Gastrocnemius medialis (tissue), 4 donors: ENCODE measurements around the gene AKR1C2. TPM values are rescaled to one million over a fixed set of nuclear protein-coding genes. Genes with fewer than 3 reads are reported as not detected.
"Not testable (repeated sequence)": the region's sequence is repeated elsewhere in the genome, so short reads cannot be mapped to it uniquely, and the experiment has no call there.

ENCODE experiments used
- ATAC-seq, 2 donors: fragments of 150-250 bp; one replicate each; pipeline ENCODE4 v1.9.1; 2016
- DNase-seq, 2 donors: peaks; one replicate each; pipeline ENCODE4 v3.0.0-alpha.2; 2019
- H3K27ac ChIP-seq, 4 donors: fragments of 200-600 bp; sonication (generic); 1 replicate in 1 of 4; 2 replicates in 3 of 4; pipeline ENCODE4 v1.5.1; 2016 to 2018; ENCODE audit warnings: mild to moderate bottlenecking in 2 of 4, moderate library complexity in 1 of 4
- H3K27me3 ChIP-seq, 3 donors: fragments of 200-600 bp; sonication (generic) in 2 of 3; 1 replicate in 1 of 3; 2 replicates in 2 of 3; pipeline versions ENCODE4 v1.5.1 to v1.6.0; 2016 to 2019; ENCODE audit warnings: mild to moderate bottlenecking in 1 of 3, moderate library complexity in 1 of 3
- H3K36me3 ChIP-seq, 2 donors: fragments of 200-600 bp; sonication (generic) in 1 of 2; one replicate each; pipeline ENCODE4 v1.5.1; 2017 to 2018
- H3K4me1 ChIP-seq, 2 donors: fragments of 200-600 bp; sonication (generic) in 1 of 2; one replicate each; pipeline ENCODE4 v1.5.1; 2016 to 2017; ENCODE audit warnings: mild to moderate bottlenecking in 2 of 2
- H3K4me3 ChIP-seq, 4 donors: fragments of 200-600 bp; sonication (generic) in 3 of 4; 1 replicate in 1 of 4; 2 replicates in 3 of 4; pipeline ENCODE4 v1.5.1; 2016 to 2019; ENCODE audit warnings: mild to moderate bottlenecking in 2 of 4
- H3K9me3 ChIP-seq, 3 donors: fragments of 200-600 bp; sonication (generic) in 2 of 3; 1 replicate in 1 of 3; 2 replicates in 2 of 3; pipeline ENCODE4 v1.5.1; 2016 to 2019
- CTCF ChIP-seq, 5 experiments: fragments of 450-650 bp in 3 of 5; fragments of 200-600 bp in 2 of 5; sonication (generic) in 2 of 5; IDR thresholded peaks in 4 of 5; conservative IDR thresholded peaks in 1 of 5; 1 replicate in 4 of 5; 2 replicates in 1 of 5; pipeline ENCODE4 v1.5.1; 2016 to 2019; ENCODE audit warnings: antibody characterized with exemption in 5 of 5, mild to moderate bottlenecking in 3 of 5, moderate library complexity in 3 of 5
- POLR2A ChIP-seq, 2 donors: fragments of 450-650 bp; IDR thresholded peaks; one replicate each; pipeline ENCODE4 v1.6.1; 2017; ENCODE audit warnings: antibody characterized with exemption in 2 of 2, mild to moderate bottlenecking in 2 of 2, moderate library complexity in 2 of 2
- in situ Hi-C, 4 donors: fragments of 200-750 bp; cut with MboI; loops; one replicate each; pipeline versions ENCODE4 v1.15.0 to v1.8.0; 2017; ENCODE audit warnings: low sequenced_read_pairs in 4 of 4
- intact Hi-C: fragments of 100-400 bp; cut with DNase I; formaldehyde crosslinking; loops from one replicate; pipeline ENCODE4 v1.15.1; 2023; ENCODE audit warnings: low total_unique reads
- total RNA-seq, 4 donors: library from RNA; depleted of rRNA; stranded (reverse); fragments of >200 nt; gene quantifications; one replicate each; pipeline versions ENCODE4 v1.1.0 to v1.2.3, GENCODE V29; 2016

Gene AKR1C2
- total RNA-seq: 100 to 1,000 TPM; 325 to 380 (median 345) TPM

GRCh38 chr10:5003127-5004029 is at the start of gene AKR1C2:
Gene AKR1C2, minus strand, starts transcription at chr10:5003857. Its CDS starts 22 bp downstream, at chr10:5003835.
- DNase-seq: peak in 1 of 2 donors; percentile 37
- intact Hi-C loops, H3K27me3 ChIP-seq, H3K9me3 ChIP-seq: not testable (repeated sequence)
- Histone ChIP-seq H3K27ac (peak within 1 kb of the TSS; percentile 57 to 72 (median 69)), H3K36me3 (peaks cover 0 to 12% of the 10 kb centered on the region in 2 donors), H3K4me3 (peak within 1 kb of the TSS; percentile 35 to 48 (median 38)), H3K4me1 (peaks cover 3 to 20% of the 10 kb centered on the region in 2 donors)
- ATAC-seq: peak; percentile 97 to 99
- TF ChIP-seq POLR2A (IDR thresholded peaks at IDR 0.05): peak; percentile 20 to 26
- in situ Hi-C loops: loop anchor here in 1 of 4 donors (25.0 kb wide), 1 partner anchor 284 kb away; no protein-coding TSS in a partner anchor

GRCh38 chr10:5052951-5053500 is 49.4 kb upstream of the AKR1C2 start:
- H3K36me3 ChIP-seq, H3K27ac ChIP-seq, H3K9me3 ChIP-seq, H3K27me3 ChIP-seq, intact Hi-C loops, H3K4me3 ChIP-seq, H3K4me1 ChIP-seq, DNase-seq, ATAC-seq, in situ Hi-C loops: not testable (repeated sequence)

GRCh38 chr10:5047912-5048628 is 44.4 kb upstream of the AKR1C2 start:
- Histone ChIP-seq H3K36me3 (no peaks in the 10 kb centered on the region), H3K4me1 (peaks cover 0 to 3% of the 10 kb centered on the region in 2 donors), H3K27ac (no peak overlapping the region), H3K9me3 (no peaks in the 10 kb centered on the region), H3K27me3 (no peaks in the 10 kb centered on the region), H3K4me3 (no peak overlapping the region)
- intact Hi-C loops: no loop called here
- ATAC-seq (no peak), DNase-seq (no peak)
- in situ Hi-C loops: no loop called here
- TF ChIP-seq POLR2A (IDR thresholded peaks at IDR 0.05) (no peak), CTCF (IDR thresholded peaks at IDR 0.05 in 4 of 5, conservative IDR thresholded peaks at IDR 0.05 in 1 of 5) (no peak)

- H3K27ac ChIP-seq, H3K36me3 ChIP-seq, DNase-seq, H3K4me1 ChIP-seq, H3K4me3 ChIP-seq, H3K27me3 ChIP-seq, ATAC-seq, H3K9me3 ChIP-seq, in situ Hi-C loops, intact Hi-C loops: not testable (repeated sequence)
Measured at GRCh38 chr10:5047055-5047454, 43.4 kb upstream of the AKR1C2 start.

GRCh38 chr10:5046410-5046809 is 42.8 kb upstream of the AKR1C2 start:
- ATAC-seq: no peak
- no peak for DNase-seq
- intact Hi-C loops (no loop called here), in situ Hi-C loops (no loop called here)
- H3K4me3 ChIP-seq: no peak overlapping the region
- H3K27ac ChIP-seq: no peak overlapping the region
- TF ChIP-seq POLR2A (IDR thresholded peaks at IDR 0.05) (no peak), CTCF (IDR thresholded peaks at IDR 0.05 in 4 of 5, conservative IDR thresholded peaks at IDR 0.05 in 1 of 5) (no peak)
- no peaks in the 10 kb centered on the region for H3K9me3 ChIP-seq
- no peaks in the 10 kb centered on the region for H3K27me3 ChIP-seq
- H3K36me3 ChIP-seq: no peaks in the 10 kb centered on the region
- H3K4me1 ChIP-seq: peaks cover 0 to 13% of the 10 kb centered on the region in 2 donors

GRCh38 chr10:5045095-5045494 is 41.4 kb upstream of the AKR1C2 start:
- ATAC-seq: no peak
- H3K27ac ChIP-seq: no peak overlapping the region
- no peak overlapping the region for H3K4me3 ChIP-seq

More at GRCh38 chr10:5045095-5045494, 41.4 kb upstream of the AKR1C2 start:
- H3K4me1 ChIP-seq: peaks cover 0 to 19% of the 10 kb centered on the region in 2 donors
- H3K9me3 ChIP-seq: no peaks in the 10 kb centered on the region
- TF ChIP-seq POLR2A (IDR thresholded peaks at IDR 0.05) (no peak), CTCF (IDR thresholded peaks at IDR 0.05 in 4 of 5, conservative IDR thresholded peaks at IDR 0.05 in 1 of 5) (no peak)
- intact Hi-C loops: no loop called here
- peak in 1 of 2 donors; percentile 13 for DNase-seq
- H3K36me3 ChIP-seq: no peaks in the 10 kb centered on the region
- H3K27me3 ChIP-seq: no peaks in the 10 kb centered on the region
- in situ Hi-C loops: no loop called here
